ENCODE measurements around the gene EFNB1.

The EFNB1 gene

GRCh38 chrX:68842781-68843581 is 14.2 kb downstream of the EFNB1 start:
- DNase-seq = no peak
- Histone ChIP-seq H3K56ac (ENCODE audit: low read length) (no peak overlapping the region), H3K4me3 (ENCODE audit: low read length) (no peak overlapping the region), H3K27ac (ENCODE audit: low read depth, low read length) (no peak overlapping the region), H3K4me2 (ENCODE audit: low read length) (no peak overlapping the region), H3K18ac (ENCODE audit: low read length) (no peak overlapping the region), H3K27me3 (ENCODE audit: insufficient read depth, low read length, poor library complexity) (no peaks in the 10 kb centered on the region), H3K79me2 (ENCODE audit: control insufficient read depth, insufficient read depth, low read length) (no peaks in the 10 kb centered on the region), H2BK5ac (ENCODE audit: low read length) (no peak overlapping the region), H2BK120ac (ENCODE audit: low read depth, low read length) (no peak overlapping the region), H3K23ac (ENCODE audit: low read length) (no peak overlapping the region), H3K9ac (ENCODE audit: low read length) (no peak overlapping the region), H2AK5ac (ENCODE audit: low read length) (no peak overlapping the region), H3K79me1 (ENCODE audit: low read length) (no peaks in the 10 kb centered on the region), H2BK15ac (replicated peaks; ENCODE audit: low read depth) (no peak overlapping the region), H4K5ac (ENCODE audit: low read length) (no peak overlapping the region), H3K36me3 (ENCODE audit: control insufficient read depth, insufficient read depth, low read length) (no peaks in the 10 kb centered on the region), H4K8ac (ENCODE audit: low read depth, low read length) (no peak overlapping the region), H3K4me1 (ENCODE audit: control insufficient read depth, low read depth, low read length) (peaks cover 2% of the 10 kb centered on the region), H3K4ac (ENCODE audit: low read depth, low read length) (no peak overlapping the region)
- no CpG with 5 or more reads among the region's 12 CpGs for WGBS (ENCODE audit: extremely low coverage, insufficient coverage, low lambda C conversion rate)

- H3K36me3 ChIP-seq (ENCODE audit: control insufficient read depth, insufficient read depth, low read length) = no peaks in the 10 kb centered on the region
Measured at GRCh38 chrX:68843992-68844391, 15.2 kb downstream of the EFNB1 start.

DNA sequence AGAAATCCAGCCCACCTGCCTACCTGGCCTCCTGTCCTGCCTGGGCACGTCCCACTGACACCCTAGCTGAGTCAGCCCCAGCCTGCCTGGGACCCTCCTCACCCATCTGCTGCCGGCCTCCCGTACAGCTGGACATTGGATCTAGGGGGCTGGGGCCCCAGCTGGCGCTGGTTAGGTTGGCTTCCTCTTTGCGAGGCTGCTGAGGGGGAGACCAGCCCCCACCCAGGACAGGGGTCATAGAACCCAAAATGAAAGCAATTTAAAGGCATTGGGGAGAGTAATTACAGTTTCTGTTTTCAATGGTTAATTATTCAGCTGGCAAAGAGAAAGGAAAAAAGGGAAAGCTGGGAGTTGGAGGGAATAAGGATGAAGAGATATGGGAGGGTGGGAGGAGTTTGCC is 15.8 kb downstream of the EFNB1 start:
- H3K27me3 ChIP-seq (ENCODE audit: insufficient read depth, low read length, poor library complexity) = no peaks in the 10 kb centered on the region
- no peak overlapping the region for H3K18ac ChIP-seq (ENCODE audit: low read length)
- DNase-seq = no peak
- no CpG with 5 or more reads among the region's 5 CpGs for WGBS (ENCODE audit: extremely low coverage, insufficient coverage, low lambda C conversion rate)
- H3K4me2 ChIP-seq (ENCODE audit: low read length) = no peak overlapping the region
- no peak overlapping the region for H2BK15ac ChIP-seq (replicated peaks; ENCODE audit: low read depth)
- H3K4ac ChIP-seq (ENCODE audit: low read depth, low read length) = no peak overlapping the region
- H3K27ac ChIP-seq (ENCODE audit: low read depth, low read length) = no peak overlapping the region
- no peak overlapping the region for H2BK120ac ChIP-seq (ENCODE audit: low read depth, low read length)
- peaks cover 2% of the 10 kb centered on the region for H3K4me1 ChIP-seq (ENCODE audit: control insufficient read depth, low read depth, low read length)
- no peak overlapping the region for H4K5ac ChIP-seq (ENCODE audit: low read length)
- no peak overlapping the region for H2AK5ac ChIP-seq (ENCODE audit: low read length)
- no peaks in the 10 kb centered on the region for H3K79me1 ChIP-seq (ENCODE audit: low read length)
- H3K23ac ChIP-seq (ENCODE audit: low read length) = no peak overlapping the region
- H3K9ac ChIP-seq (ENCODE audit: low read length) = no peak overlapping the region
- no peak overlapping the region for H4K8ac ChIP-seq (ENCODE audit: low read depth, low read length)
- no peak overlapping the region for H3K56ac ChIP-seq (ENCODE audit: low read length)
- H2BK5ac ChIP-seq (ENCODE audit: low read length) = no peak overlapping the region
- no peak overlapping the region for H3K4me3 ChIP-seq (ENCODE audit: low read length)
- no peaks in the 10 kb centered on the region for H3K36me3 ChIP-seq (ENCODE audit: control insufficient read depth, insufficient read depth, low read length)
- no peaks in the 10 kb centered on the region for H3K79me2 ChIP-seq (ENCODE audit: control insufficient read depth, insufficient read depth, low read length)

More at GRCh38 chrX:68843992-68844391, 15.2 kb downstream of the EFNB1 start:
- H3K4me1 ChIP-seq (ENCODE audit: control insufficient read depth, low read depth, low read length) = peaks cover 2% of the 10 kb centered on the region
- no peak overlapping the region for H3K56ac ChIP-seq (ENCODE audit: low read length)
- no peaks in the 10 kb centered on the region for H3K27me3 ChIP-seq (ENCODE audit: insufficient read depth, low read length, poor library complexity)
- no CpG with 5 or more reads among the region's 1 CpG for WGBS (ENCODE audit: extremely low coverage, insufficient coverage, low lambda C conversion rate)
- no peak overlapping the region for H4K8ac ChIP-seq (ENCODE audit: low read depth, low read length)
- no peak overlapping the region for H4K5ac ChIP-seq (ENCODE audit: low read length)
- H3K18ac ChIP-seq (ENCODE audit: low read length) = no peak overlapping the region
- H3K79me1 ChIP-seq (ENCODE audit: low read length) = no peaks in the 10 kb centered on the region
- H2AK5ac ChIP-seq (ENCODE audit: low read length) = no peak overlapping the region
- no peak overlapping the region for H3K4ac ChIP-seq (ENCODE audit: low read depth, low read length)
- H3K4me2 ChIP-seq (ENCODE audit: low read length) = no peak overlapping the region
- no peak overlapping the region for H2BK15ac ChIP-seq (replicated peaks; ENCODE audit: low read depth)
- no peak overlapping the region for H2BK5ac ChIP-seq (ENCODE audit: low read length)
- H2BK120ac ChIP-seq (ENCODE audit: low read depth, low read length) = no peak overlapping the region
- no peak for DNase-seq
- no peaks in the 10 kb centered on the region for H3K79me2 ChIP-seq (ENCODE audit: control insufficient read depth, insufficient read depth, low read length)
- no peak overlapping the region for H3K4me3 ChIP-seq (ENCODE audit: low read length)
- no peak overlapping the region for H3K23ac ChIP-seq (ENCODE audit: low read length)
- H3K9ac ChIP-seq (ENCODE audit: low read length) = no peak overlapping the region
- no peak overlapping the region for H3K27ac ChIP-seq (ENCODE audit: low read depth, low read length)

DNA sequence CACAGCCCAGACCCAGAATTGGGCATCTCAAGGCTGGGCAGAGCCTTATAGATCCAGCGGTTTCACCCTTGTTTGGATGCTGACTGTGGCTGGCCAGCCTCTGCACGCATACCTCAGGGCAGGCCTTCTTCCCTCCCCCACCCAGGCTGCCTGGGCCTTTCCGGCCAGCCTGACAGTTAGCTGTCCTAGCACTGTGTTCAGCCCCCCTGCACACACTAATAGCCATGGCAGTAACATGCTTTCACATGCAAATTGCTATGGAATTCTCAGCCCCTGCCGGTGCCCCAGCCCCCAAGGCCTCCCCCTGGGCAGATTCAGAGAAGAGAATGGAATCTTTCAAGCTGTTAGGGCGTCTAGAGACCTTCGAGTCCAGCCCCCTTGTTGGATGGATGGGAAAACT is 17.7 kb downstream of the EFNB1 start:
- Histone ChIP-seq H2AK5ac (ENCODE audit: low read length) (no peak overlapping the region), H3K4me1 (ENCODE audit: control insufficient read depth, low read depth, low read length) (peaks cover 2% of the 10 kb centered on the region), H3K18ac (ENCODE audit: low read length) (peak overlapping the region; percentile 16), H4K5ac (ENCODE audit: low read length) (no peak overlapping the region), H3K56ac (ENCODE audit: low read length) (peak overlapping the region; percentile 49), H3K23ac (ENCODE audit: low read length) (no peak overlapping the region), H3K79me2 (ENCODE audit: control insufficient read depth, insufficient read depth, low read length) (no peaks in the 10 kb centered on the region), H2BK15ac (replicated peaks; ENCODE audit: low read depth) (no peak overlapping the region), H3K9ac (ENCODE audit: low read length) (no peak overlapping the region), H2BK120ac (ENCODE audit: low read depth, low read length) (no peak overlapping the region), H3K79me1 (ENCODE audit: low read length) (no peaks in the 10 kb centered on the region), H3K27me3 (ENCODE audit: insufficient read depth, low read length, poor library complexity) (no peaks in the 10 kb centered on the region), H3K27ac (ENCODE audit: low read depth, low read length) (no peak overlapping the region), H3K4me3 (ENCODE audit: low read length) (no peak overlapping the region), H4K8ac (ENCODE audit: low read depth, low read length) (no peak overlapping the region), H3K4me2 (ENCODE audit: low read length) (no peak overlapping the region), H3K4ac (ENCODE audit: low read depth, low read length) (no peak overlapping the region), H2BK5ac (ENCODE audit: low read length) (no peak overlapping the region), H3K36me3 (ENCODE audit: control insufficient read depth, insufficient read depth, low read length) (no peaks in the 10 kb centered on the region)
- no CpG with 5 or more reads among the region's 6 CpGs for WGBS (ENCODE audit: extremely low coverage, insufficient coverage, low lambda C conversion rate)
- DNase-seq = peak; percentile 75

GRCh38 chrX:68847172-68847571 is 18.4 kb downstream of the EFNB1 start:
- no peak overlapping the region for H3K18ac ChIP-seq (ENCODE audit: low read length)
- H3K27ac ChIP-seq (ENCODE audit: low read depth, low read length) = no peak overlapping the region
- H3K79me1 ChIP-seq (ENCODE audit: low read length) = no peaks in the 10 kb centered on the region
- H2BK120ac ChIP-seq (ENCODE audit: low read depth, low read length) = no peak overlapping the region
- H4K8ac ChIP-seq (ENCODE audit: low read depth, low read length) = no peak overlapping the region
- no peak overlapping the region for H3K4me3 ChIP-seq (ENCODE audit: low read length)
- no peak overlapping the region for H3K56ac ChIP-seq (ENCODE audit: low read length)
- no peak overlapping the region for H2AK5ac ChIP-seq (ENCODE audit: low read length)
- no peak overlapping the region for H3K9ac ChIP-seq (ENCODE audit: low read length)
- H3K4me1 ChIP-seq (ENCODE audit: control insufficient read depth, low read depth, low read length) = peaks cover 2% of the 10 kb centered on the region
- no peak overlapping the region for H3K4me2 ChIP-seq (ENCODE audit: low read length)
- no peak overlapping the region for H3K23ac ChIP-seq (ENCODE audit: low read length)
- no peak overlapping the region for H4K5ac ChIP-seq (ENCODE audit: low read length)
- no peaks in the 10 kb centered on the region for H3K36me3 ChIP-seq (ENCODE audit: control insufficient read depth, insufficient read depth, low read length)
- no peaks in the 10 kb centered on the region for H3K27me3 ChIP-seq (ENCODE audit: insufficient read depth, low read length, poor library complexity)
- no peak overlapping the region for H2BK15ac ChIP-seq (replicated peaks; ENCODE audit: low read depth)
- DNase-seq = no peak
- H3K4ac ChIP-seq (ENCODE audit: low read depth, low read length) = no peak overlapping the region
- no peaks in the 10 kb centered on the region for H3K79me2 ChIP-seq (ENCODE audit: control insufficient read depth, insufficient read depth, low read length)
- WGBS (ENCODE audit: extremely low coverage, insufficient coverage, low lambda C conversion rate) = no CpG with 5 or more reads among the region's 4 CpGs
- no peak overlapping the region for H2BK5ac ChIP-seq (ENCODE audit: low read length)
